Stimulated activated naive CD8-positive, alpha-beta T cell treated with anti-CD3 and anti-CD28 coated beads, Interleukin-15, amount 100 ng/mL, for 72 hours (primary cell): ENCODE measurements around the gene SOBP.

Experiments used
- ATAC-seq: fragments of 150-1000 bp; cut with Tn5 transposase; 2 replicates; pipeline ENCODE4 v1.10.0; 2021; ENCODE audit warnings: mild to moderate bottlenecking, moderate library complexity
- DNase-seq, 2 donors: peaks; one replicate each; pipeline ENCODE4 v3.0.0; 2021 to 2022
- H3K27ac Mint-ChIP-seq, 2 donors: one replicate each; pipeline ENCODE4 v1.8.0; 2022; ENCODE audit warnings: mild to moderate bottlenecking in 2 of 2, mixed read lengths in 2 of 2, moderate library complexity in 2 of 2
- H3K27me3 Mint-ChIP-seq: one replicate; pipeline ENCODE4 v1.8.0; 2022; ENCODE audit warnings: mixed read lengths
- H3K4me1 Mint-ChIP-seq: one replicate; pipeline ENCODE4 v1.8.0; 2022; ENCODE audit warnings: mild to moderate bottlenecking, mixed read lengths
- H3K4me3 Mint-ChIP-seq, 2 donors: one replicate each; pipeline ENCODE4 v1.8.0; 2022; ENCODE audit warnings: mild to moderate bottlenecking in 2 of 2, mixed read lengths in 2 of 2, moderate library complexity in 1 of 2
- H3K9me3 Mint-ChIP-seq, 2 donors: one replicate each; pipeline ENCODE4 v1.8.0; 2022; ENCODE audit warnings: mixed read lengths in 2 of 2

SOBP gene

DNA sequence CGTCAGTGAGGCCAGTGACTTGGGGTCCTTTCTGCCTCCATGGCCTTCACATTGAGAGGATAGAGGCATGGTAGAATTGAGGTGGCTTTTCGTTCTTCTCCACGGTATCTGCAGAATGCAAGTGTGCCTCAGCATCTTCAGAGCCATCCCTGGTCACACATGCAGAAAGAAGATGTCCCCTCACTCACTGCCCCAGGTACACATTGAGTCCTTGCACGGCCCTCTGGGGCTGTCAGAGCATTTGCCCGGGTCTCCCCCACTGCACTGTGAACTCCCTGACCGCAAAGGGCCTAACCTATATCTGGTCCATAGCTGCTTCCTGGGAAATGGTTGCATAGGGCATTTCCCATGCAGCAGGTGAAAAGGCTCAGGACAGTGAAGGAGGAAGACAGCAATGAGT, 218.5 kb downstream of the SOBP start:
- no peak for ATAC-seq
- Mint-ChIP-seq H3K9me3 (no peaks in the 10 kb centered on the region), H3K4me1 (peaks cover 49% of the 10 kb centered on the region), H3K27me3 (no peaks in the 10 kb centered on the region), H3K4me3 (no peak overlapping the region), H3K27ac (no peak overlapping the region)
- DNase-seq = no peak

DNA sequence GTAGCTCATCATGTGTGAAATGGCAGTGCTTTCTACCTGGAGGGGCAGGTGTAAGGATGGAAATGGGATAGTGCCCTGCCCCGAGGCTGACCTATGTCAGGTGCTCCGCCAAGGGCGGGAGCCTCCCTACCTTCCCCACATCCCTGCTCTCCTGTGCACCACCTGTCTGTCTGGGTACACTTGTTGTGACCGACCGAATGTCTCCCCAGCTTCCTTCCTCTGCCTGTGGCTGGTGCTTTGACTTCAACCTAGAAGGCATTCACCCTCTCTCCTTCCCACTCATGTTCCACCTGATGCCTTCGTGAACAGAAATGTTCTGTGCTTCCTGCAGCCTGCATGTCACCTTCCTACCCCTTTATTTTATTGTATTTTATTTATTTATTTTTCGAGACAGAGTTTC, 219.4 kb downstream of the SOBP start:
- Mint-ChIP-seq H3K4me3 (no peak overlapping the region), H3K4me1 (peaks cover 56% of the 10 kb centered on the region), H3K27me3 (no peaks in the 10 kb centered on the region), H3K9me3 (no peaks in the 10 kb centered on the region), H3K27ac (peak overlapping the region in 1 of 2 donors; percentile 5)
- DNase-seq (no peak), ATAC-seq (no peak)
